Type B pancreatic cell (in vitro differentiated cells): ENCODE data around the gene GNG4. TPM values are rescaled to one million over a fixed set of nuclear protein-coding genes. Genes with fewer than 3 reads are reported as not detected.
A peak's percentile ranks its signal among the peaks of the same experiment; 100 is the strongest.

Source experiments
- DNase-seq: peaks from one replicate; pipeline ENCODE4 v3.0.0; 2021; ENCODE audit warnings: mixed read lengths; ENCODE audit not compliant: unreplicated experiment; ENCODE audit errors: extremely low spot score
- H3K27ac Mint-ChIP-seq: 2 replicates; pipeline ENCODE4 v1.8.0; 2021; ENCODE audit warnings: mild to moderate bottlenecking, mixed read lengths
- H3K27me3 Mint-ChIP-seq: 2 replicates; pipeline ENCODE4 v1.8.0; 2021; ENCODE audit warnings: mixed read lengths
- H3K36me3 Mint-ChIP-seq: 2 replicates; pipeline ENCODE4 v1.8.0; 2021; ENCODE audit warnings: mixed read lengths
- H3K4me1 Mint-ChIP-seq: one replicate; pipeline ENCODE4 v1.8.0; 2021; ENCODE audit warnings: mixed read lengths; ENCODE audit not compliant: unreplicated experiment
- H3K4me3 Mint-ChIP-seq: 2 replicates; pipeline ENCODE4 v1.8.0; 2021; ENCODE audit warnings: mild to moderate bottlenecking, mixed read lengths
- H3K9me3 Mint-ChIP-seq: 2 replicates; pipeline ENCODE4 v1.8.0; 2021; ENCODE audit warnings: mixed read lengths
- CTCF ChIP-seq: fragments of 200-600 bp; sonication (generic); conservative IDR thresholded peaks from 2 replicates; pipeline ENCODE4 v1.5.0; 2021; ENCODE audit warnings: antibody characterized with exemption, mild to moderate bottlenecking
- total RNA-seq: library from RNA; stranded (reverse); gene quantifications from 2 replicates; pipeline ENCODE4 v1.2.1, GENCODE V29; 2021; ENCODE audit warnings: low replicate concordance

GNG4 gene
- total RNA-seq, 1 donor from 2014 or later = 28.5 TPM

- no peak overlapping the region for H3K27ac Mint-ChIP-seq
- H3K4me3 Mint-ChIP-seq = no peak overlapping the region
- H3K27me3 Mint-ChIP-seq = no peaks in the 10 kb centered on the region
- no peak for DNase-seq
- H3K9me3 Mint-ChIP-seq = peaks cover 4% of the 10 kb centered on the region
- H3K4me1 Mint-ChIP-seq = no peaks in the 10 kb centered on the region
- H3K36me3 Mint-ChIP-seq = no peaks in the 10 kb centered on the region
- no peak for TF ChIP-seq CTCF
Observed at GRCh38 chr1:235527196-235527814, 122.3 kb downstream of the GNG4 start.

GRCh38 chr1:235525314-235525713 lies 124.3 kb downstream of the GNG4 start:
- Mint-ChIP-seq H3K9me3 (peaks cover 4% of the 10 kb centered on the region), H3K4me1 (no peaks in the 10 kb centered on the region), H3K27me3 (no peaks in the 10 kb centered on the region), H3K36me3 (no peaks in the 10 kb centered on the region), H3K27ac (no peak overlapping the region), H3K4me3 (no peak overlapping the region)
- no peak for TF ChIP-seq CTCF
- no peak for DNase-seq

- no peak overlapping the region for H3K27ac Mint-ChIP-seq
- no peak for DNase-seq
- H3K4me3 Mint-ChIP-seq = no peak overlapping the region
- no peaks in the 10 kb centered on the region for H3K9me3 Mint-ChIP-seq
- no peak for TF ChIP-seq CTCF
- no peaks in the 10 kb centered on the region for H3K27me3 Mint-ChIP-seq
- H3K4me1 Mint-ChIP-seq = peaks cover 6% of the 10 kb centered on the region
- no peaks in the 10 kb centered on the region for H3K36me3 Mint-ChIP-seq
Observed at GRCh38 chr1:235516862-235517446, 132.6 kb downstream of the GNG4 start.

GRCh38 chr1:235515844-235516512 lies 133.6 kb downstream of the GNG4 start:
- TF ChIP-seq CTCF = no peak
- Mint-ChIP-seq H3K36me3 (no peaks in the 10 kb centered on the region), H3K27ac (no peak overlapping the region), H3K9me3 (no peaks in the 10 kb centered on the region), H3K4me3 (no peak overlapping the region), H3K27me3 (no peaks in the 10 kb centered on the region), H3K4me1 (peaks cover 6% of the 10 kb centered on the region)
- DNase-seq = no peak

GRCh38 chr1:235513495-235514366 lies 135.9 kb downstream of the GNG4 start:
- H3K27me3 Mint-ChIP-seq = no peaks in the 10 kb centered on the region
- peak; percentile 95 for TF ChIP-seq CTCF
- no peak for DNase-seq
- no peaks in the 10 kb centered on the region for H3K9me3 Mint-ChIP-seq
- no peak overlapping the region for H3K27ac Mint-ChIP-seq
- H3K4me1 Mint-ChIP-seq = peaks cover 6% of the 10 kb centered on the region
- H3K36me3 Mint-ChIP-seq = no peaks in the 10 kb centered on the region
- H3K4me3 Mint-ChIP-seq = no peak overlapping the region
